ENCODE measurements around the gene IBA57.
"Not testable (repeated sequence)": the region's sequence is repeated elsewhere in the genome, so short reads cannot be mapped to it uniquely, and the experiment has no call there.

Gene IBA57

GRCh38 chr1:228213917-228214808, 48.6 kb downstream of the IBA57 start:
- no peak for DNase-seq

- no peak for DNase-seq
Observed at GRCh38 chr1:228214921-228215662, 49.5 kb downstream of the IBA57 start.

GRCh38 chr1:228215663-228216116, 50.1 kb downstream of the IBA57 start:
- DNase-seq, result no peak

GRCh38 chr1:228216371-228217320, 51.0 kb downstream of the IBA57 start:
- DNase-seq, result no peak

GRCh38 chr1:228217551-228218344, 52.1 kb downstream of the IBA57 start:
- no peak for DNase-seq

GRCh38 chr1:228218513-228219244, 53.1 kb downstream of the IBA57 start:
- no peak for DNase-seq

- DNase-seq, result no peak
Observed at GRCh38 chr1:228219245-228219961, 53.8 kb downstream of the IBA57 start.

GRCh38 chr1:228219962-228220780, 54.6 kb downstream of the IBA57 start:
- DNase-seq, result no peak

GRCh38 chr1:228221097-228221496, 55.5 kb downstream of the IBA57 start:
- DNase-seq, result not testable (repeated sequence)

- no peak for DNase-seq
Observed at GRCh38 chr1:228222548-228222947, 56.9 kb downstream of the IBA57 start.

- no peak for DNase-seq
Observed at GRCh38 chr1:228224198-228225164, 58.9 kb downstream of the IBA57 start.

GRCh38 chr1:228225165-228225710, 59.6 kb downstream of the IBA57 start:
- no peak for DNase-seq

- no peak for DNase-seq
Observed at GRCh38 chr1:228225740-228226139, 60.1 kb downstream of the IBA57 start.

- DNase-seq, result no peak
Observed at GRCh38 chr1:228226141-228226874, 60.7 kb downstream of the IBA57 start.

- DNase-seq, result no peak
Observed at GRCh38 chr1:228226956-228227791, 61.6 kb downstream of the IBA57 start.

- DNase-seq, result not testable (repeated sequence)
Observed at GRCh38 chr1:228228147-228228546, 62.5 kb downstream of the IBA57 start.
